ENCODE measurements around the gene PSMD12. TPM values are rescaled to one million over a fixed set of nuclear protein-coding genes. Genes with fewer than 3 reads are reported as not detected.

Gene PSMD12
- total RNA-seq, 6 experiments from 2014 or later, result 62.3 to 74.4 (median 73.2) TPM

GRCh38 chr17:67401598-67402504 is 35.5 kb upstream of the PSMD12 start:
- TF ChIP-seq CTCF (IDR thresholded peaks at IDR 0.05), result no peak
- DNase-seq, result no peak
- no peaks in the 10 kb centered on the region; the same call in 1 of the 2 replicates for H3K9me3 Mint-ChIP-seq
- H3K27me3 Mint-ChIP-seq (ENCODE audit: insufficient read depth), result no peaks in the 10 kb centered on the region
- H3K27ac Mint-ChIP-seq, result no peak overlapping the region
- H3K4me3 Mint-ChIP-seq, result no peak overlapping the region
- peaks cover 15% of the 10 kb centered on the region; the same call in 1 of the 2 replicates for H3K4me1 Mint-ChIP-seq (ENCODE audit: low read depth)
- H3K36me3 Mint-ChIP-seq (ENCODE audit: low read depth), result peaks cover 15% of the 10 kb centered on the region

- DNase-seq, result no peak
- Mint-ChIP-seq H3K4me3 (no peak overlapping the region), H3K27me3 (ENCODE audit: insufficient read depth) (no peaks in the 10 kb centered on the region), H3K27ac (no peak overlapping the region), H3K36me3 (ENCODE audit: low read depth) (peaks cover 15% of the 10 kb centered on the region), H3K9me3 (no peaks in the 10 kb centered on the region; the same call in 1 of the 2 replicates), H3K4me1 (ENCODE audit: low read depth) (peaks cover 15% of the 10 kb centered on the region; the same call in 1 of the 2 replicates)
- no peak for TF ChIP-seq CTCF (IDR thresholded peaks at IDR 0.05)
These were observed 34.7 kb upstream of the PSMD12 start for GRCh38 chr17:67401106-67401505.

- TF ChIP-seq CTCF (IDR thresholded peaks at IDR 0.05), result no peak
- Mint-ChIP-seq H3K4me1 (ENCODE audit: low read depth) (peaks cover 21% of the 10 kb centered on the region; the same call in 1 of the 2 replicates), H3K27me3 (ENCODE audit: insufficient read depth) (no peaks in the 10 kb centered on the region), H3K27ac (no peak overlapping the region), H3K36me3 (ENCODE audit: low read depth) (peaks cover 15% of the 10 kb centered on the region), H3K4me3 (no peak overlapping the region), H3K9me3 (no peaks in the 10 kb centered on the region; the same call in 1 of the 2 replicates)
- DNase-seq, result no peak
These were observed 33.8 kb upstream of the PSMD12 start for GRCh38 chr17:67400193-67400592.

- TF ChIP-seq CTCF (IDR thresholded peaks at IDR 0.05), result no peak
- peaks cover 15% of the 10 kb centered on the region for H3K36me3 Mint-ChIP-seq (ENCODE audit: low read depth)
- H3K9me3 Mint-ChIP-seq, result no peaks in the 10 kb centered on the region; the same call in 1 of the 2 replicates
- no peak overlapping the region for H3K4me3 Mint-ChIP-seq
- H3K27ac Mint-ChIP-seq, result no peak overlapping the region
- peaks cover 22% of the 10 kb centered on the region; the same call in 1 of the 2 replicates for H3K4me1 Mint-ChIP-seq (ENCODE audit: low read depth)
- H3K27me3 Mint-ChIP-seq (ENCODE audit: insufficient read depth), result no peaks in the 10 kb centered on the region
- no peak for DNase-seq
These were observed 33.3 kb upstream of the PSMD12 start for GRCh38 chr17:67399676-67400075.

- Mint-ChIP-seq H3K4me1 (ENCODE audit: low read depth) (peaks cover 37% of the 10 kb centered on the region), H3K9me3 (no peaks in the 10 kb centered on the region; the same call in 1 of the 2 replicates), H3K27ac (no peak overlapping the region), H3K27me3 (ENCODE audit: insufficient read depth) (no peaks in the 10 kb centered on the region), H3K36me3 (ENCODE audit: low read depth) (peaks cover 8% of the 10 kb centered on the region), H3K4me3 (no peak overlapping the region)
- TF ChIP-seq CTCF (IDR thresholded peaks at IDR 0.05), result no peak
- DNase-seq, result no peak
These were observed 27.5 kb upstream of the PSMD12 start for GRCh38 chr17:67393809-67394397.
